Cardiac septum (tissue), 1 donor: ENCODE results near the gene CLDND2. TPM values are rescaled to one million over a fixed set of nuclear protein-coding genes. Genes with fewer than 3 reads are reported as not detected.
"Not testable (repeated sequence)": the region's sequence is repeated elsewhere in the genome, so short reads cannot be mapped to it uniquely, and the experiment has no call there.

Experiments used
- DNase-seq: peaks from one replicate; pipeline ENCODE4 v3.0.0-alpha.2; 2020; ENCODE audit warnings: low spot score
- intact Hi-C: fragments of 100-400 bp; cut with DNase I; formaldehyde crosslinking; loops from one replicate; pipeline ENCODE4 v1.14.0; 2022
- long read RNA-seq: library from polyadenylated mRNA; unstranded; transcript quantifications from one replicate; pipeline ENCODE4 v2.0.0, GENCODE V29; 2021
- total RNA-seq: library from RNA; stranded (reverse); fragmentation: NEBNext Ultra II Directional; extraction: Animal tissue kit (Norgen Biotek cat#: 25700); gene quantifications from one replicate; pipeline ENCODE4 v1.2.1, GENCODE V29; 2021
- donor health status: DM: no; HTN: no; CAD: no.

The CLDND2 gene
- 1.0 TPM for total RNA-seq
- long read RNA-seq: 0 reads

GRCh38 chr19:51368366-51369282 is at the start of gene CLDND2:
CLDND2 (minus strand) TSS chr19:51369003; CDS start chr19:51368577, 426 bp downstream.
- peak; percentile 72 for DNase-seq
- intact Hi-C loops: loop anchor here (2.0 kb wide), 1 partner anchor 320 kb away; no protein-coding TSS in a partner anchor

- intact Hi-C loops: no loop called here
Observed at GRCh38 chr19:51417810-51418157, 49.0 kb upstream of the CLDND2 start.

DNA sequence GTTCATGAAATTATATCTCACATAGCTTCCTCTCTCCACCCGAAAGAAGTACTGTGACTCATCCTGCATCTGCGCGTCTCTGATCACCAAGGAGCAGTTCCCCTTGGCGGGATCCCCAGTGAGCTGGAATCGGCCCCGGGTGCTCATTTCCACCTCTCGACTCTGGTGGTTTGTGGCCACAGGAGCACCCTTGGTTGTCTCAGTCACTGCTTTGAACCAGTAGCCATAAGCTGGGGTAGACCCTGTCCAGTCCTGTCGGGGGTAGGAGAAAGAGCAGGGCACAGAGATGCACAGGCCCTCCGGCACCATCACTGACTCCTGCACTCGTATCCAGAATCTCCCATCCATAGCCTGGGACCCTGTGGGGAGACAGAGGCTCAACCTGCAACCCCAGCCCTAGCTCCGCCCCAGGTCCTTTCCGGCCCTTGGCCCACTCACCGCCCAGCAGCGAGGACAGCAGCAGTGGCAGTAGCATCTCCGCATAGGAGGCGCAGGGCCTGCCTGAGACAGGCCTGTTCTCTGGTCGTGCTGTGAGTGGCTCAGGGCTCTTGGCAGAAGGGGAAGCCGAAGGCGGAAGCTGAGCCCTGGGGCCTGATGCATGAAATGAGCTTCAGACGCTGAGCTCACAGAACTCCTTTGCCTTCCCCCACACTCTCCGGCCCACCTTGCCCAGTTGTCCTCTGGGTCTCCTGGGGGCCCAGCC is 48.5 kb upstream of the CLDND2 start, which contains the start of gene SIGLEC10:
TSS of gene SIGLEC10 (minus strand) at position 536 of the 703 bp plus-strand sequence. CDS start at position 475, 61 bp downstream.
- peak; percentile 90 for DNase-seq
- intact Hi-C loops: no loop called here

More at GRCh38 chr19:51417810-51418157, 49.0 kb upstream of the CLDND2 start:
- no peak for DNase-seq

- DNase-seq, intact Hi-C loops: not testable (repeated sequence)
Observed at GRCh38 chr19:51416422-51416821, 47.6 kb upstream of the CLDND2 start.

GRCh38 chr19:51415187-51415586 is 46.4 kb upstream of the CLDND2 start:
- DNase-seq: no peak
- intact Hi-C loops: no loop called here

DNA sequence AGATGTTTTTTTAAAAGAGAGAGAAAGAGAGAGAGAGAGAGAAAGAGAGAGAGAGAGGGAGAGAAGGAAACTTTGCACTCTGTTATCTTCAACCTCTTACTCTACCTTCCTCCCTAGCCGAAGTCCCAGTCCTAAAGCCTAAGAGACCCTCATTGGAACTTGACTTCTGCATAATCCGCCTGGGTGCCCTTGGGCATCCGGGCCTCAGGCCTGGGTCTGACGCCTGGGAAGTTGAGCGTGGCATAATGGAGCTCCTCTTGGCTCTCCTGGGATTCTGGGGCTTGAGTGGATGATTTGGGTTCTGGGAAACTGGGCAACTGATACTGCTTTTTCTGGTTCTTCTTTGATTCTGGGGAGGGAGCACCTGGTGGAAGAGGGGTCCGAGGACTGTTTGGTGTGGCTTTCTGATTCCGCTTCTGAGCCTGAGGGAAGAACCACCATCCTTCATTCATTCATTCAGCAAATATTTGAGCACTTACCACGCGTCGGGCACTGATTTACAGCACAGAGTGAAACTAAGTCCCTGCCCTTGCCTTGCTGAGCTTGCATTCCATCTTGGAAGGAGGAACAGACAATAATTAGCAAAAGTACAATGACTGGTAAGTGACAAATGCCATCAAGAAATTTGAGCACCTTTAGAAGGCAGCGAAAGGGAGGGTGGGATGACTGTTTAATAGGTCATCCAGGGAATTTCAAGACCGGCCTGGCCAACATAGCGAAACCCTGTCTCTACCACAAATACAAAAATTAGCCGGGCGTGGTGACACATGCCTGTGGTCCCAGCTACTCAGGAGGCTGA is 42.3 kb upstream of the CLDND2 start:
- intact Hi-C loops: no loop called here
- no peak for DNase-seq

GRCh38 chr19:51407511-51408131 is 38.8 kb upstream of the CLDND2 start:
- intact Hi-C loops: no loop called here
- DNase-seq: no peak

DNA sequence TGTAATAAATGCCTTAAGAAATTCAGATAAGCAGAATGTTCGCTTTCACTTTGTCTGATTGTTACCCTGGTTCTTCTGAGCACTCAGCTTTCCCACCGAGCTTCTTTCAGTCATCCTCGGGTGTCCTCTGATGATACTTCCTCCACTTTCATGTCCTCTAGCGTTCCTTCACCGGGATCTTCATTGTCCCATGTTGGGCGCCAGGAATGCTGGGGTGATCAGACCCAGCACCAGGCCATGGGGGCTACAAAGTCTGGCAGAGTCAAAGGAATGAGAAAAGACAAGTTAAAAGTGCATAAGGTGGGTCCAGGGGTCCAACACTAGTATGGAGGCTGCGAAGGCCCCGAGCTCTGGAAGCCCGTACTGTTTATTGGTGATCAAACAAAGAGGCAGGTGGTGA is 33.3 kb upstream of the CLDND2 start:
- DNase-seq: no peak
- intact Hi-C loops: no loop called here

- not testable (repeated sequence) for DNase-seq
- intact Hi-C loops: loop anchor here (10.0 kb wide), 1 partner anchor 55 kb away; the partner anchor contains the start of gene VSIG10L
Observed at GRCh38 chr19:51399936-51400335, 31.1 kb upstream of the CLDND2 start.

- intact Hi-C loops: loop anchor here (10.0 kb wide), 1 partner anchor 54 kb away; the partner anchor contains the start of gene VSIG10L
Observed at GRCh38 chr19:51399231-51399630, 30.4 kb upstream of the CLDND2 start.

DNA sequence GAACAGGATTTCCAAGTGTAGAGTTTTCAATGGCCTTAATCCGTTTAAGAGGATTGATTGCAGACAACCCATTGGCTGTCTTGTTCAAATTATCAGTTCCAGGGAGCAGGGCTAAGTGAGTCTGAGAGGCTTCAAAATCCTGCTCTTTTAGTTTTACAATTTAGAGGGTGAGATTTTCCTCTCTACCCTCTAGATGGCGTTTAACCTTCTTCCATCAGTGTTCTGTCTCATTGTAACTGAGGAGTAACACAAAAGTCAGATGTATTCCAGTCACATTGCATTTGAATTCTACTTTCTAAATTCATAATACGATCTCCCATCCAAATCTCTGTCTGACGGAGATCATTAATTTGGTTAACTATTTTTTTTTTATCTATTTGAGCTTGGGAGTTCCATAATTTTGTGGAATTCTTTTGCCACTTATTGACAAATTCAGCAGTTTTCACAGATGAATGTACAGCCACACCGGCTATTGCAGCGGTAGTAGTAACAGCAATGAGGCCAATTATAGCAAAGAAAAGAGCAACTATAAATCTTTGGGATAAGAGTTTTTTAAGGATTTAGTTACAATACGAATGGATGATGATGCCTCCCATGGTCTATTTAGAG is 29.4 kb upstream of the CLDND2 start:
- no peak for DNase-seq
- intact Hi-C loops: loop anchor here (10.0 kb wide), 1 partner anchor 53 kb away; the partner anchor contains the start of gene VSIG10L

More at GRCh38 chr19:51399231-51399630, 30.4 kb upstream of the CLDND2 start:
- DNase-seq: no peak

DNA sequence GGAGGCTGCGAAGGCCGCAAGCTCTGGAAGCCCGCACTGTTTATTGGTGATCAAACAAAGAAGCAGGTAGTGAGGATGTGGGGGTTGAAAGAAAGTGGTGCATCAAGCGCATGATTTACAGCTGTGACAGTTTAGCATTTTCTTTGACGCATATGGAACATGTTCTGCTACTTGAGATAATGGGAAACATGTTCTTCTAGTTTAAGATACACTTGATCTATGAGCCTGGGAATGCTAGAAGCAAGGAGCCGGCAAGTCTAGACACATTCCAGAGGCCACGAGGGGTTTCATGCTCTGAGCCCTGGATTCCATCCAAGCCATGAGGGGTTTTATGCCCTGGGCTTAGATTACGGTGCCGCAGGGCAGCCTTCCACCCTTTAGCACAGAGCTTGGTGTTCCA is 28.6 kb upstream of the CLDND2 start:
- peak; percentile 44 for DNase-seq
- intact Hi-C loops: loop anchor here (10.0 kb wide), 1 partner anchor 53 kb away; the partner anchor contains the start of gene VSIG10L

- no peak for DNase-seq
- intact Hi-C loops: loop anchor here (10.0 kb wide), 1 partner anchor 51 kb away; the partner anchor contains the start of gene VSIG10L
Observed at GRCh38 chr19:51396175-51396574, 27.4 kb upstream of the CLDND2 start.

DNA sequence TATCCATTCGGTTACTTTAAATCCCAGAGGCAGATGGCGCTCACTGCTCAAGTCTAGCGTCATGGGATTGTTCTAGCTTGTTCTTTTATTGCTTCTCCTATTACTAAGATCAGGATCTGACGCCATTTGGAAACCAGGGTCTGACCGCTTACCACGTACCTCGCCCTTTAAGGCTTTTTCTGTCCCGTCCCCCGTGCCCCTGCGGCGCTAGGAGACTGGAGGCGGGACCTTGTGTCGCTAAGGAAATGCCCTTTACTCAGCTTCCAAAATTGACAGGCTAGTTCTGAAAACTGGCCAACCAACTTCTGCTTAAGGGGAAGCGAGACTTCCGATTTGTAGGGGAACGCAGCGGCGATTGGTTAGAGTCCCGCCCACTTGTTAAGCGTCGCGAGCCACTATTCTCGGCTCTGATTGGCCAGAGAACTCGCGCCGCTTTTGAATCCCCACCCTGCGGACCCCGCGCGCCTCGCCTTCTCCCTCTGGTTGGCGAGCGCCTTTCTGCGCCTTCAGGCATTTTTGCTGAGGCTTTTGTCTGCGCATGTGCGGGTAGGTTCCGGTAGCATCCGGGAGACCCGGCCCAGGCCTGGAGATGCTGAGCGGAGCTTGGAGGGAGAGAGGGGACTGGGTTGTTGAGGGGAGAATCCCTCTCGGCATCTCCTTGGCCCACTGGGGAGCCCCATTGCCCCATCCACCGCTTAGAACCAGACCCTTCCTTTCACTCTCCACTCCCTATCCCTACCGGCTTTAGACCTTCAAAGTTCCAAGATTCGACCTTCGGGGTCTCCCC is 25.4 kb upstream of the CLDND2 start:
- intact Hi-C loops: loop anchor here (2.0 to 10.0 kb wide), 2 partner anchors 27 to 49 kb away; partner anchors contain the start of genes ETFB and VSIG10L
- peak; percentile 95 for DNase-seq

GRCh38 chr19:51392701-51393100 is 23.9 kb upstream of the CLDND2 start:
- no peak for DNase-seq
- intact Hi-C loops: loop anchor here (10.0 kb wide), 1 partner anchor 48 kb away; the partner anchor contains the start of gene VSIG10L

DNA sequence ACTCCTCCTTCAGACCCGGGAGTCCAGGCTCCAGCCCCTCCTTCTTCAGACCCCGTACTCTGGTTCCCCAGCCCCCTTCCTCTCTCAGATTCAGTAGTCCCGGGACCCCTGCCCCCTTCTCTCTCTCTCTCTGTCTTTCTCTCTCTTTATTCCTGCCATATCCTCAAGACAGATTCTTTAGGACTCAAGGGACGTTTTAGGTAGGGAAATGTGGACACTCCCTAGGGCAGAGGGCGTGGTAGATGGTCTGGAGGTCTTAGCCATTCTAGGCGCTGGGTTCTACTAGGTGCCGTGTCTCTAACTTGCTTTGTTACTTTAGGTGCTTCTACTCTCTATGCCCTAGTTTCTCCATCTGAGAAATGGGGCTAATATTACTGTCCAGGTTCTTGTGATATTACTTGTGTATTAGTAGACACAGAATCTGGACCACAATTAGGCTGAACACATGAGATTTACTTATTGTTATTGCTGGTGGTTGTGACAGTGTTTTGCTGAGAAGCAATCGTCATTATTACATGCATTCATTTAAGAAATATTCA is 22.3 kb upstream of the CLDND2 start:
- DNase-seq: no peak
- intact Hi-C loops: loop anchor here (10.0 kb wide), 1 partner anchor 46 kb away; the partner anchor contains the start of gene VSIG10L

DNA sequence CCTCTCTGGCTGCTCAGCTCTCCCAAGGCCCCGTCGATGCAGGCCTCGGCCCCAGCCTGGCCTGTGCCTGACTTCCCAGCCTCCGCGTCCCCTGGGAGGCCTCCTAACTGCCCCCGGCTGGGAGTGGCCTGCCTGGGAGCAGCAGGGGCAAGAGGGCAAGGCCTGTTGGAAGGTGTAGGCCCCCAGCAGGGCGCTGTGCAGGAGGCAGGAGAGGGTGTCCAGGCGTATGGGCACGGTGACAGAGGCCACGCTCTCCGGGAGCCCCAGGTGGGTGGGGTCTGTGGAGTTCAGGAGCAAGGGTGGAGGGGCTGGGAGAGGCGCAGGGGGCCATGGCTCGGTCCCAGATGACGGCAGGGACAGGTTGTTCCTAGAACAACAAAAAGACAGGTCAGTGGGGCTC is 20.3 kb upstream of the CLDND2 start:
- intact Hi-C loops: no loop called here
- DNase-seq: no peak
